SK-N-SH treated with all-trans-retinoic acid at 6 μM for 48 hours (cell line): ENCODE data around the gene ATRX.

Experiments
- CSRNP3 ChIP-seq: fragments of 250-450 bp; sonication (Bioruptor Pico); IDR thresholded peaks from 2 replicates; pipeline ENCODE4 v1.5.1; 2021; ENCODE audit warnings: mild to moderate bottlenecking, moderate library complexity
- ESRRG ChIP-seq: fragments of 250-450 bp; sonication (Bioruptor Pico); IDR thresholded peaks from 2 replicates; pipeline ENCODE4 v1.6.1; 2021; ENCODE audit warnings: mild to moderate bottlenecking
- TOX ChIP-seq: fragments of 250-450 bp; sonication (Bioruptor Pico); IDR thresholded peaks from 2 replicates; pipeline ENCODE4 v1.8.0; 2021; ENCODE audit warnings: mild to moderate bottlenecking, moderate library complexity, borderline replicate concordance
- ZC3H10 ChIP-seq: fragments of 250-450 bp; sonication (Bioruptor Pico); IDR thresholded peaks from 2 replicates; pipeline ENCODE4 v1.5.1; 2021; ENCODE audit warnings: mild to moderate bottlenecking, moderate library complexity
- ZFP3 ChIP-seq: fragments of 250-450 bp; sonication (Bioruptor Pico); IDR thresholded peaks from 2 replicates; pipeline ENCODE4 v1.5.0; 2020; ENCODE audit warnings: mild to moderate bottlenecking, moderate library complexity

GRCh38 chrX:77820091-77820727, 34.2 kb upstream of the ATRX start:
- TF ChIP-seq ZC3H10 (CRISPR knock-in tag) (no peak), ZFP3 (no peak), ESRRG (CRISPR knock-in tag) (no peak), TOX (no peak), CSRNP3 (CRISPR knock-in tag) (no peak)
